Measurements from ENCODE around the gene LILRB3.

DNA sequence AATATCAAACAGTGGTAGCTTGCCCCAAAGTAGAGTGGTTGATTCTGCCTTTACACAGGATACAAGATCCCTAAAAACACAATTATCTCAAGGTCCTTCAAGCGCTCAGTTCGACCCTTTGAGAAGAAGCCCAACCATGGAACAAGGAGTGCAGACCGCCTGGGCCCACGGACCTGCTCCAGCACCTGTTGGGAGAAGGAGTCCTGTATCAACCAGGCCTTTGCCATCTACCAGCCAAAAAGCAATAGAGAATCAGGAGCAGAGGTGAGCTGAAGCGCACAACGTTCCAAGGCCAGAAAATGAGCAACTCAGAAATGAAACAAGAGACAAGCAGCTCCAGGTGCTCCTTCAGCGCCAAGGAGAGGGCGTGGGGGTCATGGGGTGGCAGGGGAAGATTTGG is 6.3 kb upstream of the LILRB3 start:
- TF ChIP-seq EZH2 (IDR thresholded peaks at IDR 0.05) (no peak), FOXP2 (optimal IDR thresholded peaks at IDR 0.05; ENCODE audit: control extremely low read depth, extremely low read length, insufficient read depth) (no peak), POLR2AphosphoS5 (IDR thresholded peaks at IDR 0.05; ENCODE audit: borderline replicate concordance, low read depth, low read length) (no peak)
